Activated T-cell treated with anti-CD3 and anti-CD28 coated beads, Interleukin-2, amount 50 U/mL, for 4 hours (primary cell): ENCODE data around the gene SCFD2. TPM values are rescaled to one million over a fixed set of nuclear protein-coding genes. Genes with fewer than 3 reads are reported as not detected.
"Not testable (repeated sequence)": the region's sequence is repeated elsewhere in the genome, so short reads cannot be mapped to it uniquely, and the experiment has no call there.

Experiments used
- ATAC-seq, 2 donors: fragments of 200-7000 bp; cut with Tn5 transposase; one replicate each; pipeline ENCODE4 v1.10.0; 2021
- DNase-seq: peaks from one replicate; pipeline ENCODE4 v3.0.0-alpha.2; 2020
- H3K27me3 Mint-ChIP-seq: one replicate; pipeline ENCODE4 v1.8.0; 2021; ENCODE audit warnings: low read depth, mixed read lengths
- H3K36me3 Mint-ChIP-seq: one replicate; pipeline ENCODE4 v1.8.0; 2022; ENCODE audit warnings: mixed read lengths; ENCODE audit not compliant: insufficient read depth
- H3K4me1 Mint-ChIP-seq: one replicate; pipeline ENCODE4 v1.8.0; 2021; ENCODE audit warnings: low read depth, mixed read lengths
- H3K4me3 Mint-ChIP-seq: one replicate; pipeline ENCODE4 v1.8.0; 2021; ENCODE audit warnings: mild to moderate bottlenecking, moderate library complexity, mixed read lengths
- H3K9me3 Mint-ChIP-seq: one replicate; pipeline ENCODE4 v1.8.0; 2021; ENCODE audit warnings: mixed read lengths
- total RNA-seq, 3 donors: library from RNA; stranded (reverse); gene quantifications; one replicate each; pipeline ENCODE4 v1.2.1, GENCODE V29; 2021

The SCFD2 gene
- total RNA-seq, 3 donors from 2014 or later = 45.0 to 48.9 (median 46.9) TPM

GRCh38 chr4:53238352-53238751 is 127.5 kb downstream of the SCFD2 start:
- peaks cover 29% of the 10 kb centered on the region for H3K36me3 Mint-ChIP-seq
- H3K27me3 Mint-ChIP-seq, H3K4me3 Mint-ChIP-seq, DNase-seq, H3K4me1 Mint-ChIP-seq, ATAC-seq, H3K9me3 Mint-ChIP-seq: not testable (repeated sequence)

- DNase-seq, H3K4me1 Mint-ChIP-seq, H3K27me3 Mint-ChIP-seq, ATAC-seq, H3K4me3 Mint-ChIP-seq, H3K9me3 Mint-ChIP-seq: not testable (repeated sequence)
- peaks cover 25% of the 10 kb centered on the region for H3K36me3 Mint-ChIP-seq
Observed at GRCh38 chr4:53237811-53238210, 128.1 kb downstream of the SCFD2 start.

GRCh38 chr4:53236624-53237023 is 129.2 kb downstream of the SCFD2 start:
- ATAC-seq, H3K27me3 Mint-ChIP-seq, H3K4me3 Mint-ChIP-seq, H3K9me3 Mint-ChIP-seq, DNase-seq: not testable (repeated sequence)
- peaks cover 13% of the 10 kb centered on the region for H3K4me1 Mint-ChIP-seq
- peaks cover 27% of the 10 kb centered on the region for H3K36me3 Mint-ChIP-seq

- Mint-ChIP-seq H3K9me3 (no peaks in the 10 kb centered on the region), H3K4me3 (no peak overlapping the region), H3K4me1 (peaks cover 13% of the 10 kb centered on the region), H3K36me3 (peaks cover 23% of the 10 kb centered on the region), H3K27me3 (no peaks in the 10 kb centered on the region)
- no peak for DNase-seq
- ATAC-seq = no peak
Observed at GRCh38 chr4:53235547-53235946, 130.3 kb downstream of the SCFD2 start.

GRCh38 chr4:53234669-53235068 is 131.2 kb downstream of the SCFD2 start:
- DNase-seq = no peak
- Mint-ChIP-seq H3K4me1 (peaks cover 13% of the 10 kb centered on the region), H3K4me3 (no peak overlapping the region), H3K36me3 (peaks cover 20% of the 10 kb centered on the region), H3K9me3 (no peaks in the 10 kb centered on the region), H3K27me3 (no peaks in the 10 kb centered on the region)
- ATAC-seq = no peak

GRCh38 chr4:53234111-53234510 is 131.8 kb downstream of the SCFD2 start:
- Mint-ChIP-seq H3K27me3 (no peaks in the 10 kb centered on the region), H3K4me1 (peaks cover 13% of the 10 kb centered on the region), H3K4me3 (no peak overlapping the region), H3K9me3 (no peaks in the 10 kb centered on the region), H3K36me3 (peaks cover 20% of the 10 kb centered on the region)
- DNase-seq (no peak), ATAC-seq (no peak)

GRCh38 chr4:53233114-53233795 is 132.6 kb downstream of the SCFD2 start:
- DNase-seq = no peak
- Mint-ChIP-seq H3K27me3 (no peaks in the 10 kb centered on the region), H3K9me3 (no peaks in the 10 kb centered on the region), H3K36me3 (peaks cover 20% of the 10 kb centered on the region), H3K4me1 (peaks cover 13% of the 10 kb centered on the region), H3K4me3 (no peak overlapping the region)
- ATAC-seq = no peak

- peaks cover 13% of the 10 kb centered on the region for H3K4me1 Mint-ChIP-seq
- H3K27me3 Mint-ChIP-seq = no peaks in the 10 kb centered on the region
- H3K9me3 Mint-ChIP-seq = no peaks in the 10 kb centered on the region
- ATAC-seq = no peak
- H3K36me3 Mint-ChIP-seq = peaks cover 23% of the 10 kb centered on the region
- no peak overlapping the region for H3K4me3 Mint-ChIP-seq
- no peak for DNase-seq
Observed at GRCh38 chr4:53232371-53232770, 133.5 kb downstream of the SCFD2 start.

GRCh38 chr4:53228036-53228435 is 137.8 kb downstream of the SCFD2 start:
- peaks cover 16% of the 10 kb centered on the region for H3K36me3 Mint-ChIP-seq
- H3K4me3 Mint-ChIP-seq = no peak overlapping the region
- DNase-seq (no peak), ATAC-seq (no peak)
- no peaks in the 10 kb centered on the region for H3K27me3 Mint-ChIP-seq
- H3K9me3 Mint-ChIP-seq = no peaks in the 10 kb centered on the region
- peaks cover 6% of the 10 kb centered on the region for H3K4me1 Mint-ChIP-seq

GRCh38 chr4:53227451-53227850 is 138.4 kb downstream of the SCFD2 start:
- ATAC-seq (no peak), DNase-seq (no peak)
- Mint-ChIP-seq H3K27me3 (no peaks in the 10 kb centered on the region), H3K9me3 (no peaks in the 10 kb centered on the region), H3K36me3 (peaks cover 11% of the 10 kb centered on the region), H3K4me1 (peaks cover under 1% of the 10 kb centered on the region), H3K4me3 (no peak overlapping the region)

GRCh38 chr4:53221832-53222480 is 143.9 kb downstream of the SCFD2 start:
- Mint-ChIP-seq H3K4me3 (no peak overlapping the region), H3K27me3 (no peaks in the 10 kb centered on the region), H3K4me1 (no peaks in the 10 kb centered on the region), H3K9me3 (peaks cover 13% of the 10 kb centered on the region), H3K36me3 (peaks cover 20% of the 10 kb centered on the region)
- DNase-seq = no peak
- peak; percentile 43 to 52 for ATAC-seq

- Mint-ChIP-seq H3K36me3 (peaks cover 20% of the 10 kb centered on the region), H3K9me3 (peaks cover 13% of the 10 kb centered on the region)
- H3K4me3 Mint-ChIP-seq, ATAC-seq, H3K27me3 Mint-ChIP-seq, H3K4me1 Mint-ChIP-seq, DNase-seq: not testable (repeated sequence)
Observed at GRCh38 chr4:53219148-53219547, 146.7 kb downstream of the SCFD2 start.

GRCh38 chr4:53208753-53209152 is 157.1 kb downstream of the SCFD2 start:
- peaks cover 3% of the 10 kb centered on the region for H3K9me3 Mint-ChIP-seq
- H3K36me3 Mint-ChIP-seq = peaks cover 22% of the 10 kb centered on the region
- H3K4me3 Mint-ChIP-seq = no peak overlapping the region
- H3K27me3 Mint-ChIP-seq = no peaks in the 10 kb centered on the region
- ATAC-seq (no peak), DNase-seq (no peak)
- no peaks in the 10 kb centered on the region for H3K4me1 Mint-ChIP-seq

GRCh38 chr4:53205970-53206369 is 159.9 kb downstream of the SCFD2 start:
- DNase-seq (no peak), ATAC-seq (no peak)
- Mint-ChIP-seq H3K36me3 (peaks cover 17% of the 10 kb centered on the region), H3K27me3 (no peaks in the 10 kb centered on the region), H3K4me1 (no peaks in the 10 kb centered on the region), H3K9me3 (no peaks in the 10 kb centered on the region), H3K4me3 (no peak overlapping the region)

GRCh38 chr4:53199356-53199755 is 166.5 kb downstream of the SCFD2 start:
- no peak for DNase-seq
- peaks cover 6% of the 10 kb centered on the region for H3K36me3 Mint-ChIP-seq
- no peak for ATAC-seq
- no peaks in the 10 kb centered on the region for H3K27me3 Mint-ChIP-seq
- H3K4me3 Mint-ChIP-seq = no peak overlapping the region
- no peaks in the 10 kb centered on the region for H3K9me3 Mint-ChIP-seq
- H3K4me1 Mint-ChIP-seq = no peaks in the 10 kb centered on the region
